GM12878 (cell line): ENCODE results near the gene EPHA4. TPM values are rescaled to one million over a fixed set of nuclear protein-coding genes. Genes with fewer than 3 reads are reported as not detected.

ENCODE experiments used
- ATAC-seq: fragments of 200-7000 bp; cut with Tn5 transposase; 3 replicates; pipeline ENCODE4 v1.9.1; 2020; ENCODE audit warnings: mild to moderate bottlenecking, moderate library complexity
- BruUV-seq: library from RNA; stranded (reverse); fragments of 400-500 nt; replicated peaks from 2 replicates; lab custom pipeline; 2021; lab: Mats Ljungman, UMichigan
- CTCF ChIA-PET: fragments of 300-600 bp; sonication (Branson Sonifier 250); formaldehyde crosslinking; extraction: SDS; loops from one replicate; lab custom pipeline; 2021; ENCODE audit warnings: inconsistent platforms; lab: Yijun Ruan, JAX
- POLR2A ChIA-PET: fragments of 350-600 bp; formaldehyde crosslinking; extraction: SDS; loops from one replicate; lab custom pipeline; 2021; ENCODE audit warnings: inconsistent platforms; lab: Charles Lee
- RAD21 ChIA-PET: fragments of 300-600 bp; sonication (Branson Sonifier 250); formaldehyde crosslinking; loops from one replicate; lab custom pipeline; 2023; ENCODE audit warnings: antibody characterized with exemption; ENCODE audit not compliant: unreplicated experiment; lab: Charles Lee
- SMC1A ChIA-PET: fragments of 300-600 bp; sonication (Branson Sonifier 250); formaldehyde crosslinking; loops from one replicate; lab custom pipeline; 2023; ENCODE audit not compliant: unreplicated experiment, uncharacterized antibody; lab: Charles Lee
- DNase-seq: peaks from one replicate; pipeline ENCODE4 v3.0.0-alpha.2; 2011; ENCODE audit warnings: low read depth, low spot score
- FAIRE-seq: peaks from 3 replicates; lab custom pipeline; 2011; peaks lifted over from hg19 to GRCh38; lab: Jason Lieb, UNC
- H2AFZ ChIP-seq: 2 replicates; pipeline ENCODE4 v1.6.0; 2011; ENCODE audit warnings: low read depth, low read length, control low read depth; ENCODE audit not compliant: control insufficient read depth
- H3K27ac ChIP-seq: 2 replicates; pipeline ENCODE4 v1.5.1; 2011; ENCODE audit warnings: control low read depth; ENCODE audit not compliant: control insufficient read depth, insufficient read depth
- H3K27me3 ChIP-seq, 2 experiments: replicated peaks in 1 of 2; 2 replicates each; pipeline versions ENCODE4 v1.6.0 to v1.6.1; 2011; ENCODE audit warnings: low read length in 1 of 2; ENCODE audit not compliant: control insufficient read depth in 2 of 2, insufficient read depth in 2 of 2
- H3K36me3 ChIP-seq, 2 experiments: 2 replicates each; pipeline ENCODE4 v1.5.1; 2011; ENCODE audit warnings: low read length in 1 of 2; ENCODE audit not compliant: control insufficient read depth in 2 of 2, insufficient read depth in 2 of 2
- H3K4me1 ChIP-seq: 2 replicates; pipeline ENCODE4 v1.6.1; 2011; ENCODE audit warnings: mild to moderate bottlenecking, low read length, moderate library complexity, mixed read lengths; ENCODE audit not compliant: control insufficient read depth, insufficient read depth
- H3K4me2 ChIP-seq: 2 replicates; pipeline ENCODE4 v1.6.0; 2011; ENCODE audit warnings: control low read depth; ENCODE audit not compliant: control insufficient read depth, insufficient read depth
- H3K4me3 ChIP-seq: fragments of 200-600 bp; sonication (generic); 2 replicates; pipeline ENCODE4 v1.5.1; 2016
- H3K79me2 ChIP-seq: 2 replicates; pipeline ENCODE4 v1.6.0; 2011; ENCODE audit warnings: low read length; ENCODE audit not compliant: control insufficient read depth, insufficient read depth
- H3K9ac ChIP-seq: 2 replicates; pipeline ENCODE4 v1.8.0; 2011; ENCODE audit warnings: low read length, control low read depth, mixed read lengths; ENCODE audit not compliant: control insufficient read depth, insufficient read depth
- H3K9me3 ChIP-seq: replicated peaks from 3 replicates; pipeline ENCODE4 v1.5.1; 2011; ENCODE audit warnings: mild to moderate bottlenecking, low read length; ENCODE audit not compliant: control insufficient read depth, insufficient read depth
- H4K20me1 ChIP-seq: 2 replicates; pipeline ENCODE4 v1.6.0; 2011; ENCODE audit not compliant: control insufficient read depth, insufficient read depth
- BRCA1 ChIP-seq: IDR thresholded peaks from 2 replicates; pipeline ENCODE4 v1.6.1; 2011; ENCODE audit warnings: low read depth, low read length, improper control_type of control experiment
- FOS ChIP-seq: IDR thresholded peaks from 3 replicates; pipeline ENCODE4 v1.6.1; 2011; ENCODE audit warnings: borderline replicate concordance; ENCODE audit not compliant: insufficient read length; ENCODE audit errors: extremely low read depth
- HDAC6 ChIP-seq: fragments of 200-600 bp; sonication (generic); IDR thresholded peaks from one replicate; pipeline ENCODE4 v1.8.0; 2017; ENCODE audit warnings: antibody characterized with exemption; ENCODE audit not compliant: unreplicated experiment
- KDM1A ChIP-seq: fragments of 200-600 bp; sonication (generic); IDR thresholded peaks from 2 replicates; pipeline ENCODE4 v1.6.1; 2016; ENCODE audit warnings: borderline replicate concordance
- NR2C2 ChIP-seq: IDR thresholded peaks from 2 replicates; pipeline ENCODE4 v1.6.1; 2011; ENCODE audit warnings: borderline replicate concordance, low read depth; ENCODE audit not compliant: control insufficient read depth, insufficient read length
- SMAD5 ChIP-seq: IDR thresholded peaks from 2 replicates; pipeline ENCODE4 v1.6.1; 2016; ENCODE audit warnings: antibody characterized with exemption, low read depth
- SMC3 ChIP-seq: IDR thresholded peaks from 2 replicates; pipeline ENCODE4 v1.6.1; 2011; ENCODE audit warnings: low read length, improper control_type of control experiment, borderline replicate concordance
- WRNIP1 ChIP-seq: IDR thresholded peaks from 2 replicates; pipeline ENCODE4 v1.6.1; 2011; ENCODE audit warnings: low read depth, low read length, improper control_type of control experiment, borderline replicate concordance
- WGBS: methylation state at CpG from one replicate; pipeline ENCODE4 v1.1.6; 2016; ENCODE audit warnings: low lambda C conversion rate; ENCODE audit not compliant: insufficient replicate concordance, insufficient coverage; ENCODE audit errors: missing lambda C conversion rate; 5-methylcytosine and 5-hydroxymethylcytosine counted together
- in situ Hi-C: fragments of 300-500 bp; cut with MboI; formaldehyde crosslinking; loops from 9 replicates; pipeline ENCODE4 v1.14.3; 2018; ENCODE audit warnings: mixed read lengths
- intact Hi-C: fragments of 100-400 bp; cut with micrococcal nuclease; formaldehyde crosslinking; loops from one replicate; pipeline ENCODE4 v1.14.2; 2022; ENCODE audit not compliant: unreplicated experiment
- polyA plus RNA-seq, 11 experiments: library from polyadenylated mRNA; depleted of rRNA in 4 of 11; unstranded in 6 of 11; stranded (reverse) in 5 of 11; fragments of >200 nt; fragmentation: Nextera tagmentation in 4 of 11; fragmentation: Illumina TruSeq in 1 of 11; extraction: Ambion mirVana in 4 of 11; extraction: Trizol in 1 of 11; gene quantifications; 1 replicate in 1 of 11; 2 replicates in 10 of 11; pipeline versions ENCODE4 v1.2.1 to v1.2.3, GENCODE V29; 2011 to 2016; ENCODE audit warnings: inconsistent platforms in 2 of 11, missing spikeins in 2 of 11, low read depth in 1 of 11
- total RNA-seq, 4 experiments: library from RNA; depleted of rRNA in 3 of 4; stranded (reverse); fragments of >200 nt in 3 of 4; fragmentation: Illumina TruSeq in 1 of 4; extraction: Trizol in 1 of 4; gene quantifications; 2 replicates each; pipeline versions ENCODE4 v1.2.1 to v1.2.3, GENCODE V29; 2013 to 2021
- TF ChIP-seq, protein P1 (sequence below): IDR thresholded peaks from 2 replicates; pipeline ENCODE4 v1.6.1; 2011; ENCODE audit warnings: mild to moderate bottlenecking, low read depth, low read length, moderate library complexity; ENCODE audit not compliant: insufficient replicate concordance
- TF ChIP-seq, protein P2 (sequence below): fragments of 450-650 bp; IDR thresholded peaks from 2 replicates; pipeline ENCODE4 v1.6.1; 2018; ENCODE audit warnings: borderline replicate concordance, mild to moderate bottlenecking; ENCODE audit not compliant: partially characterized antibody
- TF ChIP-seq, protein P3 (sequence below): IDR thresholded peaks from 2 replicates; pipeline ENCODE4 v1.6.1; 2011; ENCODE audit warnings: low read depth, low read length, improper control_type of control experiment, borderline replicate concordance

The EPHA4 gene
- total and polyA plus RNA-seq, 10 of the 15 experiments (the other 5 are each of a cell fraction or from before 2014, with no cell fraction given): 0.06 to 1.5 (median 0.33) TPM; not detected in 1

DNA sequence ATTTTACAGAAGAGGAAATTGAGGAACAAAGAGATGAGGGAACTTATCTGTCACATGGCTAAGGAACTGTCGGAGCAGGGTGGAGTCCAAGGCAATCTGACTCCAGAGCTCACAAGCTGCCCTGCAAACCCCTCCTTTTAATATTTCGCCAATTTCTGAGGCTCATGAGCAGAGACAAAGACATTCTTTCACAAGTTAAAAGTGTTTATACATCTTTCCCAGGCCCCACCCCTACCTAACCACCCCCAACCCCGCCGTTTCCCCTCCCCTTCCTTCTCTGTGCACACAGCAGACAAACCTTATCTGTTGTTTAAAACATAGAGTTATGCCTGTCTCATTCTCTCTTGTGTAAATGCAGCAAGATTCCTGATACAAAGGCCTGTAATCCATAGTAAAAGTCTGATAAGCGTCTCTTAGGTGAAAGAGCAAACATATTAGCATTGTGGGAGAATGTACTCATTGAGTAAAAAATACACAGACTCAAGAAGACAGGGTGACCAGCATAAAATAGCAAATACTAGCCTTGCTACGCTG is 44.3 kb downstream of the EPHA4 start:
- no peak overlapping the region for H3K27ac ChIP-seq
- SMC1A ChIA-PET: no interaction called here
- DNase-seq: no peak
- no peaks in the 10 kb centered on the region for H3K9me3 ChIP-seq
- H2AFZ ChIP-seq: no peak overlapping the region
- in situ Hi-C loops: no loop called here
- 12% methylated on average over 6 of the region's 6 CpGs for WGBS
- no peaks in the 10 kb centered on the region for H3K36me3 ChIP-seq
- POLR2A ChIA-PET: no interaction called here
- no peak overlapping the region for H3K4me2 ChIP-seq
- RAD21 ChIA-PET: no interaction called here
- TF ChIP-seq SMC3 (no peak), HDAC6 (no peak), NR2C2 (no peak), WRNIP1 (no peak), BRCA1 (no peak), FOS (no peak), KDM1A (no peak), SMAD5 (no peak)
- TF ChIP-seq, protein P1, sequence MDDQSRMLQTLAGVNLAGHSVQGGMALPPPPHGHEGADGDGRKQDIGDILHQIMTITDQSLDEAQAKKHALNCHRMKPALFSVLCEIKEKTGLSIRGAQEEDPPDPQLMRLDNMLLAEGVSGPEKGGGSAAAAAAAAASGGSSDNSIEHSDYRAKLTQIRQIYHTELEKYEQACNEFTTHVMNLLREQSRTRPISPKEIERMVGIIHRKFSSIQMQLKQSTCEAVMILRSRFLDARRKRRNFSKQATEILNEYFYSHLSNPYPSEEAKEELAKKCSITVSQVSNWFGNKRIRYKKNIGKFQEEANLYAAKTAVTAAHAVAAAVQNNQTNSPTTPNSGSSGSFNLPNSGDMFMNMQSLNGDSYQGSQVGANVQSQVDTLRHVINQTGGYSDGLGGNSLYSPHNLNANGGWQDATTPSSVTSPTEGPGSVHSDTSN: no peak
- TF ChIP-seq, protein P2, sequence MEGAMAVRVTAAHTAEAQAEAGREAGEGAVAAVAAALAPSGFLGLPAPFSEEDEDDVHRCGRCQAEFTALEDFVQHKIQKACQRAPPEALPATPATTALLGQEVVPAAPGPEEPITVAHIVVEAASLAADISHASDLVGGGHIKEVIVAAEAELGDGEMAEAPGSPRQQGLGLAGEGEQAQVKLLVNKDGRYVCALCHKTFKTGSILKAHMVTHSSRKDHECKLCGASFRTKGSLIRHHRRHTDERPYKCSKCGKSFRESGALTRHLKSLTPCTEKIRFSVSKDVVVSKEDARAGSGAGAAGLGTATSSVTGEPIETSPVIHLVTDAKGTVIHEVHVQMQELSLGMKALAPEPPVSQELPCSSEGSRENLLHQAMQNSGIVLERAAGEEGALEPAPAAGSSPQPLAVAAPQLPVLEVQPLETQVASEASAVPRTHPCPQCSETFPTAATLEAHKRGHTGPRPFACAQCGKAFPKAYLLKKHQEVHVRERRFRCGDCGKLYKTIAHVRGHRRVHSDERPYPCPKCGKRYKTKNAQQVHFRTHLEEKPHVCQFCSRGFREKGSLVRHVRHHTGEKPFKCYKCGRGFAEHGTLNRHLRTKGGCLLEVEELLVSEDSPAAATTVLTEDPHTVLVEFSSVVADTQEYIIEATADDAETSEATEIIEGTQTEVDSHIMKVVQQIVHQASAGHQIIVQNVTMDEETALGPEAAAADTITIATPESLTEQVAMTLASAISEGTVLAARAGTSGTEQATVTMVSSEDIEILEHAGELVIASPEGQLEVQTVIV: no peak
- TF ChIP-seq, protein P3, sequence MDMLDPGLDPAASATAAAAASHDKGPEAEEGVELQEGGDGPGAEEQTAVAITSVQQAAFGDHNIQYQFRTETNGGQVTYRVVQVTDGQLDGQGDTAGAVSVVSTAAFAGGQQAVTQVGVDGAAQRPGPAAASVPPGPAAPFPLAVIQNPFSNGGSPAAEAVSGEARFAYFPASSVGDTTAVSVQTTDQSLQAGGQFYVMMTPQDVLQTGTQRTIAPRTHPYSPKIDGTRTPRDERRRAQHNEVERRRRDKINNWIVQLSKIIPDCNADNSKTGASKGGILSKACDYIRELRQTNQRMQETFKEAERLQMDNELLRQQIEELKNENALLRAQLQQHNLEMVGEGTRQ: no peak
- no peak overlapping the region for H3K4me3 ChIP-seq
- intact Hi-C loops: no loop called here
- no peaks in the 10 kb centered on the region; a peak in 1 of 4 replicates for H3K27me3 ChIP-seq
- BruUV-seq: no TSS peak
- CTCF ChIA-PET: no interaction called here
- H3K4me1 ChIP-seq: no peaks in the 10 kb centered on the region
- no peak overlapping the region for H3K9ac ChIP-seq
- H3K79me2 ChIP-seq: no peaks in the 10 kb centered on the region
- no peak for FAIRE-seq
- ATAC-seq: no peak
- no peaks in the 10 kb centered on the region for H4K20me1 ChIP-seq
